Mesodermal cell (in vitro differentiated cells): ENCODE data around the gene NMNAT3.

Experiments
- H3K27ac ChIP-seq: 2 replicates; pipeline ENCODE4 v1.7.0; 2013; ENCODE audit warnings: mild to moderate bottlenecking, low read depth, low read length, moderate library complexity; ENCODE audit not compliant: severe bottlenecking
- H3K36me3 ChIP-seq: 2 replicates; pipeline ENCODE4 v1.7.1; 2013; ENCODE audit warnings: mild to moderate bottlenecking, low read length, moderate library complexity; ENCODE audit not compliant: control insufficient read depth, insufficient read depth
- H3K4me1 ChIP-seq: one replicate; pipeline ENCODE4 v1.7.1; 2013; ENCODE audit warnings: mild to moderate bottlenecking, low read length; ENCODE audit not compliant: insufficient read depth, control insufficient read depth, poor library complexity, severe bottlenecking
- H3K4me3 ChIP-seq: 2 replicates; pipeline ENCODE4 v1.7.0; 2013; ENCODE audit warnings: low read length, control low read depth, mild to moderate bottlenecking; ENCODE audit not compliant: insufficient read depth, poor library complexity, severe bottlenecking; ENCODE audit errors: extremely low read depth
- H3K9me3 ChIP-seq: 2 replicates; pipeline ENCODE4 v1.7.1; 2013; ENCODE audit warnings: mild to moderate bottlenecking, low read length, moderate library complexity; ENCODE audit not compliant: control insufficient read depth
- WGBS, 2 experiments: methylation state at CpG; one replicate each; pipeline ENCODE4 v1.1.5; 2013; ENCODE audit warnings: missing lambda C conversion rate in 2 of 2; ENCODE audit not compliant: insufficient coverage in 2 of 2; 5-methylcytosine and 5-hydroxymethylcytosine counted together

NMNAT3 gene

GRCh38 chr3:139560411-139560810, 117.4 kb downstream of the NMNAT3 start:
- 90 to 97% methylated on average over 3 of the region's 3 CpGs for WGBS, 2 experiments
- Histone ChIP-seq H3K9me3 (no peaks in the 10 kb centered on the region), H3K27ac (no peak overlapping the region), H3K4me3 (no peak overlapping the region), H3K4me1 (no peaks in the 10 kb centered on the region), H3K36me3 (no peaks in the 10 kb centered on the region)

GRCh38 chr3:139559541-139559940, 118.2 kb downstream of the NMNAT3 start:
- WGBS, 2 experiments = 92 to 100% methylated on average over 1 to 2 of the region's 5 CpGs
- H3K4me3 ChIP-seq = no peak overlapping the region
- no peak overlapping the region for H3K27ac ChIP-seq
- H3K36me3 ChIP-seq = no peaks in the 10 kb centered on the region
- no peaks in the 10 kb centered on the region for H3K9me3 ChIP-seq
- no peaks in the 10 kb centered on the region for H3K4me1 ChIP-seq

GRCh38 chr3:139558351-139559266, 119.2 kb downstream of the NMNAT3 start:
- no peaks in the 10 kb centered on the region for H3K36me3 ChIP-seq
- no peak overlapping the region for H3K27ac ChIP-seq
- no peaks in the 10 kb centered on the region for H3K9me3 ChIP-seq
- H3K4me1 ChIP-seq = no peaks in the 10 kb centered on the region
- 81% methylated on average over 2 of the region's 2 CpGs; no CpG with 5 or more reads in 1 of the 2 experiments for WGBS, 2 experiments
- H3K4me3 ChIP-seq = no peak overlapping the region

GRCh38 chr3:139557041-139557440, 120.7 kb downstream of the NMNAT3 start:
- H3K9me3 ChIP-seq = no peaks in the 10 kb centered on the region
- H3K27ac ChIP-seq = no peak overlapping the region
- no peaks in the 10 kb centered on the region for H3K4me1 ChIP-seq
- no peaks in the 10 kb centered on the region for H3K36me3 ChIP-seq
- 60% methylated on average over 1 of the region's 3 CpGs; no CpG with 5 or more reads in 1 of the 2 experiments for WGBS, 2 experiments
- H3K4me3 ChIP-seq = no peak overlapping the region

- Histone ChIP-seq H3K27ac (no peak overlapping the region), H3K36me3 (no peaks in the 10 kb centered on the region), H3K9me3 (no peaks in the 10 kb centered on the region), H3K4me3 (no peak overlapping the region), H3K4me1 (no peaks in the 10 kb centered on the region)
- WGBS, 2 experiments = 92% methylated on average over 2 of the region's 2 CpGs; no CpG with 5 or more reads in 1 of the 2 experiments
Measured at GRCh38 chr3:139555249-139555648, 122.5 kb downstream of the NMNAT3 start.

GRCh38 chr3:139554628-139555027, 123.1 kb downstream of the NMNAT3 start:
- Histone ChIP-seq H3K9me3 (no peaks in the 10 kb centered on the region), H3K4me1 (no peaks in the 10 kb centered on the region), H3K36me3 (no peaks in the 10 kb centered on the region), H3K27ac (no peak overlapping the region), H3K4me3 (no peak overlapping the region)

GRCh38 chr3:139552632-139553365, 125.0 kb downstream of the NMNAT3 start:
- H3K36me3 ChIP-seq = no peaks in the 10 kb centered on the region
- H3K4me1 ChIP-seq = no peaks in the 10 kb centered on the region
- WGBS, 2 experiments = 83 to 100% methylated on average over 2 to 3 of the region's 4 CpGs
- H3K27ac ChIP-seq = no peak overlapping the region
- no peak overlapping the region for H3K4me3 ChIP-seq
- no peaks in the 10 kb centered on the region for H3K9me3 ChIP-seq

GRCh38 chr3:139548801-139549200, 129.0 kb downstream of the NMNAT3 start:
- H3K4me1 ChIP-seq = no peaks in the 10 kb centered on the region
- 81 to 87% methylated on average over 5 of the region's 5 CpGs for WGBS, 2 experiments
- H3K9me3 ChIP-seq = no peaks in the 10 kb centered on the region
- H3K27ac ChIP-seq = no peak overlapping the region
- H3K4me3 ChIP-seq = no peak overlapping the region
- H3K36me3 ChIP-seq = no peaks in the 10 kb centered on the region

GRCh38 chr3:139547666-139548065, 130.1 kb downstream of the NMNAT3 start:
- Histone ChIP-seq H3K36me3 (no peaks in the 10 kb centered on the region), H3K9me3 (no peaks in the 10 kb centered on the region), H3K27ac (no peak overlapping the region)

GRCh38 chr3:139546772-139547171, 131.0 kb downstream of the NMNAT3 start:
- no peaks in the 10 kb centered on the region for H3K36me3 ChIP-seq
- no peak overlapping the region for H3K4me3 ChIP-seq
- H3K9me3 ChIP-seq = no peaks in the 10 kb centered on the region
- H3K27ac ChIP-seq = no peak overlapping the region
- no peaks in the 10 kb centered on the region for H3K4me1 ChIP-seq
- 100% methylated on average over 1 of the region's 3 CpGs; no CpG with 5 or more reads in 1 of the 2 experiments for whole genome bisulfite sequencing, 2 experiments

More at GRCh38 chr3:139547666-139548065, 130.1 kb downstream of the NMNAT3 start:
- Histone ChIP-seq H3K4me1 (no peaks in the 10 kb centered on the region), H3K4me3 (no peak overlapping the region)
